IMR-90 (cell line): ENCODE results near the gene CDC45. TPM values are rescaled to one million over a fixed set of nuclear protein-coding genes. Genes with fewer than 3 reads are reported as not detected.

ENCODE experiments used
- ATAC-seq: fragments of 200-7000 bp; cut with Tn5 transposase; 2 replicates; pipeline ENCODE4 v1.9.1; 2020; ENCODE audit warnings: low read depth, mild to moderate bottlenecking, moderate library complexity
- BruUV-seq: library from RNA; stranded (reverse); fragments of 400-500 nt; replicated peaks from 2 replicates; lab custom pipeline; 2021; lab: Mats Ljungman, UMichigan
- CTCF ChIA-PET: fragments of 300-600 bp; formaldehyde crosslinking; extraction: SDS; loops from one replicate; lab custom pipeline; 2021; ENCODE audit warnings: antibody characterized with exemption; lab: Yijun Ruan, JAX
- POLR2A ChIA-PET: fragments of 300-600 bp; sonication (Branson Sonifier 250); formaldehyde crosslinking; loops from one replicate; lab custom pipeline; 2022; ENCODE audit warnings: antibody characterized with exemption; ENCODE audit not compliant: unreplicated experiment; lab: Charles Lee
- DNase-seq: peaks from one replicate; pipeline ENCODE4 v3.0.0; 2013
- H2AFZ ChIP-seq: replicated peaks from 2 replicates; pipeline ENCODE3; 2013; ENCODE audit warnings: low read length, mild to moderate bottlenecking; ENCODE audit not compliant: poor library complexity
- H2AK5ac ChIP-seq: 2 replicates; pipeline ENCODE4 v1.6.1; 2013; ENCODE audit warnings: low read depth, low read length, inconsistent platforms
- H2AK9ac ChIP-seq: replicated peaks from 2 replicates; pipeline ENCODE3; 2013; ENCODE audit warnings: mild to moderate bottlenecking, low read depth, low read length, moderate library complexity; ENCODE audit not compliant: poor library complexity
- H2BK120ac ChIP-seq: 2 replicates; pipeline ENCODE4 v1.6.1; 2013; ENCODE audit warnings: low read depth, low read length, inconsistent platforms
- H2BK15ac ChIP-seq: 3 replicates; pipeline ENCODE4 v1.6.1; 2013; ENCODE audit warnings: low read depth, low read length, inconsistent platforms
- H2BK20ac ChIP-seq: 2 replicates; pipeline ENCODE4 v1.6.1; 2013; ENCODE audit warnings: low read depth, mild to moderate bottlenecking, inconsistent platforms, low read length, moderate library complexity
- H2BK5ac ChIP-seq: 2 replicates; pipeline ENCODE4 v1.6.1; 2013; ENCODE audit warnings: mild to moderate bottlenecking, low read depth, low read length, inconsistent platforms; ENCODE audit not compliant: poor library complexity, severe bottlenecking
- H3K14ac ChIP-seq: replicated peaks from 2 replicates; pipeline ENCODE4 v1.6.1; 2013; ENCODE audit warnings: low read depth, low read length, inconsistent platforms
- H3K18ac ChIP-seq: 2 replicates; pipeline ENCODE4 v1.6.1; 2013; ENCODE audit warnings: low read depth, low read length, control low read depth
- H3K23ac ChIP-seq: 2 replicates; pipeline ENCODE4 v1.6.1; 2013; ENCODE audit warnings: low read depth, low read length, inconsistent platforms
- H3K27ac ChIP-seq: 2 replicates; pipeline ENCODE4 v1.5.1; 2013; ENCODE audit warnings: mild to moderate bottlenecking, control low read depth, low read length; ENCODE audit not compliant: insufficient read depth
- H3K27me3 ChIP-seq: 2 replicates; pipeline ENCODE4 v1.6.1; 2013; ENCODE audit warnings: low read length; ENCODE audit not compliant: control insufficient read depth, insufficient read depth
- H3K36me3 ChIP-seq: 2 replicates; pipeline ENCODE4 v1.6.1; 2013; ENCODE audit warnings: low read length, mixed read lengths; ENCODE audit not compliant: control insufficient read depth, insufficient read depth
- H3K4ac ChIP-seq: 2 replicates; pipeline ENCODE4 v1.6.1; 2013; ENCODE audit warnings: low read depth, low read length, inconsistent platforms
- H3K4me1 ChIP-seq: 2 replicates; pipeline ENCODE4 v1.6.1; 2013; ENCODE audit warnings: low read length, mixed read lengths; ENCODE audit not compliant: control insufficient read depth, insufficient read depth
- H3K4me2 ChIP-seq: 2 replicates; pipeline ENCODE4 v1.6.1; 2013; ENCODE audit warnings: low read depth, mild to moderate bottlenecking, control low read depth, low read length, moderate library complexity
- H3K4me3 ChIP-seq: 2 replicates; pipeline ENCODE4 v1.5.1; 2013; ENCODE audit warnings: low read depth, mild to moderate bottlenecking, control low read depth, low read length, moderate library complexity; ENCODE audit not compliant: insufficient read depth
- H3K56ac ChIP-seq: 2 replicates; pipeline ENCODE4 v1.6.1; 2013; ENCODE audit warnings: low read length, inconsistent platforms; ENCODE audit not compliant: insufficient read depth; ENCODE audit errors: extremely low read depth
- H3K79me1 ChIP-seq, 2 experiments: 2 replicates each; pipeline ENCODE4 v1.6.1; 2013; ENCODE audit warnings: low read length in 2 of 2, inconsistent platforms in 1 of 2, low read depth in 1 of 2
- H3K9ac ChIP-seq: 2 replicates; pipeline ENCODE4 v1.6.1; 2013; ENCODE audit warnings: low read depth, low read length, control low read depth
- H3K9me1 ChIP-seq: 2 replicates; pipeline ENCODE4 v1.6.1; 2013; ENCODE audit warnings: low read length, inconsistent platforms; ENCODE audit not compliant: insufficient read depth
- H3K9me3 ChIP-seq: 2 replicates; pipeline ENCODE4 v1.6.1; 2013; ENCODE audit warnings: low read length; ENCODE audit not compliant: control insufficient read depth, insufficient read depth
- H4K20me1 ChIP-seq: 2 replicates; pipeline ENCODE4 v1.6.1; 2013; ENCODE audit warnings: low read length, inconsistent platforms; ENCODE audit not compliant: insufficient read depth
- H4K5ac ChIP-seq: 2 replicates; pipeline ENCODE4 v1.6.1; 2013; ENCODE audit warnings: mild to moderate bottlenecking, low read depth, low read length, control low read depth
- H4K8ac ChIP-seq, 2 experiments: 2 replicates each; pipeline ENCODE4 v1.6.1; 2013; ENCODE audit warnings: low read depth in 2 of 2, low read length in 2 of 2, control low read depth in 1 of 2, inconsistent platforms in 1 of 2
- H4K91ac ChIP-seq: 2 replicates; pipeline ENCODE4 v1.6.1; 2013; ENCODE audit warnings: low read depth, low read length, inconsistent platforms; ENCODE audit not compliant: insufficient read depth
- BHLHE40 ChIP-seq: fragments of 150-350 bp; IDR thresholded peaks from 2 replicates; pipeline ENCODE4 v1.6.1; 2016; ENCODE audit warnings: mild to moderate bottlenecking, low read depth, low read length
- CTCF ChIP-seq: conservative IDR thresholded peaks from 2 replicates; pipeline ENCODE4 v1.5.1; 2012; ENCODE audit warnings: mild to moderate bottlenecking, low read depth, low read length, improper control_type of control experiment
- MXI1 ChIP-seq: IDR thresholded peaks from 2 replicates; pipeline ENCODE4 v1.6.1; 2012; ENCODE audit warnings: low read depth, mild to moderate bottlenecking, low read length, moderate library complexity, borderline replicate concordance
- SMC3 ChIP-seq: fragments of 150-350 bp; IDR thresholded peaks from 2 replicates; pipeline ENCODE4 v1.6.1; 2016; ENCODE audit warnings: low read depth, mild to moderate bottlenecking, antibody characterized with exemption, low read length, moderate library complexity
- WGBS, 2 experiments: methylation state at CpG; one replicate each; pipeline versions ENCODE4 v1.1.5 to v1.1.7; 2013; ENCODE audit warnings: missing lambda C conversion rate in 2 of 2; ENCODE audit not compliant: insufficient read length in 1 of 2; ENCODE audit errors: extremely low coverage in 2 of 2; 5-methylcytosine and 5-hydroxymethylcytosine counted together
- dilution Hi-C: fragments of 300-500 bp; cut with HindIII; formaldehyde crosslinking; loops from one replicate; pipeline ENCODE4 v1.14.3; 2018; ENCODE audit warnings: low sequenced_read_pairs; ENCODE audit not compliant: unreplicated experiment
- in situ Hi-C: fragments of 300-500 bp; cut with MboI; formaldehyde crosslinking; loops from 3 replicates; pipeline ENCODE4 v1.14.3; 2019; ENCODE audit warnings: low sequenced_read_pairs, inconsistent platforms, mixed read lengths
- intact Hi-C: fragments of 100-400 bp; cut with micrococcal nuclease; formaldehyde crosslinking; loops from 2 replicates; pipeline ENCODE4 v1.10.0; 2022
- polyA plus RNA-seq, 3 experiments: library from polyadenylated mRNA; depleted of rRNA; stranded (reverse); fragments of >200 nt; gene quantifications; 2 replicates each; pipeline ENCODE4 v1.2.3, GENCODE V29; 2012; ENCODE audit warnings: low replicate concordance in 1 of 3
- total RNA-seq: library from RNA; depleted of rRNA; stranded (reverse); fragments of >200 nt; gene quantifications from 2 replicates; pipeline ENCODE4 v1.2.3, GENCODE V29; 2012

CDC45 gene
- total and polyA plus RNA-seq, 2 of the 4 experiments (the other 2 are of a cell fraction) = 22.7 to 44.6 TPM

DNA sequence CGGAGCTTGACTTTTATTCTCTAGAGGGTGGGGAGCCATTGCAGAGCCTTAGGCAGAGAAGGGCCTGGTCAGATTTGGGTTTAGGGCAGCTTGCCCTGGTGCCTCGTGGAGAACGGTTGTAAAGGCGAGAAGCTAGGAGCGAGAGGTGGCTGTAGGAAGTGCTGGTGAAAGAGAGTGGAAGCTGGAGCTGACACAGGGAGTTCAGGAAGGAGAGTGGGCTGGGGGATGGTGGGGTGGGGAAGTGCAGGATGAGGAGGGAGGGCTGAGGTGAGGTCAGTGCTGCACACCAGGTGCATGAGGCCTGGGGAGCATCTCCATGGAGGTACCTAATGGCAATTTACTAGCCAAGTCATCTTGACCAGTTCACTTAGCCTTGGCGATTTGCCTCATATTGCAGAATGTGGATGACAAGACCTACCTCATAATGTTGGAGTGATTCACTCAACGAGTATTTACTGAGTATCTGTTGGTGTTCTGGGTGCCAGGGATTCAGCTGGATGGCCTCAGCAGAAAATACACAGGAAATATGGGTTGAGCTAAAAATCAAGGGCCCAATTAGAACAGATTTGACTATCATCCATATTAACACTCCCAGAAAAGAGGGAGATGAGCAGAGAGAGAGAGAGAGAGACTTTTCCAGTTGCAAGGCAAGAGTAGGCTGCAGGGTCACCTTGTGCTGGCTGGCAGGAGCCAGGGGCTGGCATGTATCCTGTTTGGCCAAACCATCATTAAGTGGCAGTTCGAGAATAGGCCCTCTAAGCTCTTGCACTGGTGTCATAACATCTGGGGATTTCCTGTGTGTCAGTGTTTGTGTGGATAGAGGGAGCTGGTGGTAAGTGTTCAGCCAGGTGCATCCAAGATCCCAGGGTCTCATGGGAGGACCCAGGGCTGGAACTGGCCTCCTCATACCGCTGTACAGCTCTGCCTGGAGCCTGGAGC lies 88.9 kb downstream of the CDC45 start (continued):
- TF ChIP-seq CTCF (no peak), BHLHE40 (no peak)

DNA sequence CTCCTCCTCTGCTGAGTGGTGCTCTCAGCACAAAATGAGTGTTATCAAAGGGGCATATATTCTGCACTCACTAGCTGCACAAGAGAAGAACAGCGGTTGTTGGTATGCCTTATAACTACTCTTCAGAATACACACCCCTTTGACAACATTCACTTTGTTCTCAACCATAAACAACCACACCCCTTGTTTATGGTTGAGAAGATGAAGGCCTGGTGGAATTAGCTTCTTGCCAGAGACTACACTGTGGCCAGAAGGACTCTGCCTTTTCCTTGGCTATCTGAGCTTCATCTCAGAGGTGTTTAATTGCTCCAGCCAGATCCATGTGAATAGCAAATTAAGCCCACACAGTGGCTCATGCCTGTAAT lies 89.5 kb downstream of the CDC45 start:
- WGBS, 2 experiments = no CpG with 5 or more reads among the region's 1 CpG
- Histone ChIP-seq H3K4me2 (no peak overlapping the region), H3K36me3 (no peaks in the 10 kb centered on the region), H2AK5ac (0 out of 2 replicates have a peak overlapping the region, but pooled peaks have one; percentile 22), H3K4me1 (peaks cover 12% of the 10 kb centered on the region), H3K9ac (no peak overlapping the region), H3K4me3 (no peak overlapping the region), H2BK20ac (no peak overlapping the region), H2BK15ac (no peak overlapping the region), H2AK9ac (no peak overlapping the region), H4K20me1 (no peaks in the 10 kb centered on the region), H4K8ac (no peak overlapping the region), H4K91ac (no peak overlapping the region), H3K18ac (no peak overlapping the region), H3K27me3 (peaks cover 6% of the 10 kb centered on the region), H2AFZ (peak overlapping the region; percentile 0), H3K14ac (no peak overlapping the region), H2BK5ac (no peak overlapping the region), H3K23ac (no peak overlapping the region), H3K4ac (0 out of 2 replicates have a peak overlapping the region, but pooled peaks have one; percentile 6), H3K56ac (no peak overlapping the region), H4K5ac (no peak overlapping the region), H3K9me1 (no peaks in the 10 kb centered on the region; the same call in none of the 2 replicates), H3K79me1 (no peaks in the 10 kb centered on the region), H3K9me3 (no peaks in the 10 kb centered on the region), H2BK120ac (no peak overlapping the region), H3K27ac (no peak overlapping the region)
- BruUV-seq = no TSS peak
- in situ Hi-C loops = no loop called here
- dilution Hi-C loops = no loop called here
- POLR2A ChIA-PET = no interaction called here
- intact Hi-C loops = no loop called here
- TF ChIP-seq BHLHE40 = no peak
- TF ChIP-seq MXI1 = no peak
- no peak for TF ChIP-seq SMC3
- no peak for DNase-seq
- CTCF ChIA-PET = no interaction called here
- ATAC-seq = no peak
